ENCODE measurements around the gene DDX53. TPM values are rescaled to one million over a fixed set of nuclear protein-coding genes. Genes with fewer than 3 reads are reported as not detected.

DDX53 gene
- total RNA-seq (2021): not detected in 3 replicates
- Bru-seq, nascent RNA: percentile 17 among the genes with signal in this experiment
- long read RNA-seq, experiment 1: 0 reads
- long read RNA-seq, experiment 2: 0 reads
- long read RNA-seq, experiment 3: 0 reads

DNA sequence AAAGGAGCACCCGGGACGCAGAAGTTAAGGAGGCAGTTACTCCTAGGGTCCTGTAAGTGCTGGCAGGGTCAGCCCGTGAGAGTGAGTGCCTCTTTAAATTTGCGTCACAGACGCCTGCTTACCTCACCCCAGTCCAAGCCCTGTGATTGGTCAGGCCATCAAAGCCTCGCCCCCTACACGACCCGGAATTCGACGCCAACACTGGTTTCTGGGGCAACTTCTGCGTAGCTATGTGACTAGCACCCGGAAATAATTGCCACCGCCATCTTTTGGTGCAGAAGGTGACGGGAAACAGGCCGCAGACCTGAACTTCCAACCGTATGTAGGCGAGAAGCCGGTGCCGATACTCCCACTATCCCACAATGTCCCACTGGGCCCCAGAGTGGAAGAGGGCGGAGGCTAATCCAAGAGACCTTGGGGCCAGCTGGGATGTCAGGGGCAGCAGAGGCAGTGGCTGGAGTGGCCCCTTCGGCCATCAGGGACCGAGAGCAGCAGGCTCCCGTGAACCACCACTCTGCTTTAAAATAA lies at the start of gene DDX53:
TSS of gene DDX53 (plus strand) at position 265 of the 528 bp plus-strand sequence. CDS start at position 363, 98 bp downstream.
- DNase-seq (ENCODE audit: low spot score) (peak; percentile 10), ATAC-seq (peak; percentile 58; the same call in 1 of the 2 replicates)
- CTCF ChIA-PET: no interaction called here
- H3K36me3 Mint-ChIP-seq: no peaks in the 10 kb centered on the region
- TF ChIP-seq, protein P1, sequence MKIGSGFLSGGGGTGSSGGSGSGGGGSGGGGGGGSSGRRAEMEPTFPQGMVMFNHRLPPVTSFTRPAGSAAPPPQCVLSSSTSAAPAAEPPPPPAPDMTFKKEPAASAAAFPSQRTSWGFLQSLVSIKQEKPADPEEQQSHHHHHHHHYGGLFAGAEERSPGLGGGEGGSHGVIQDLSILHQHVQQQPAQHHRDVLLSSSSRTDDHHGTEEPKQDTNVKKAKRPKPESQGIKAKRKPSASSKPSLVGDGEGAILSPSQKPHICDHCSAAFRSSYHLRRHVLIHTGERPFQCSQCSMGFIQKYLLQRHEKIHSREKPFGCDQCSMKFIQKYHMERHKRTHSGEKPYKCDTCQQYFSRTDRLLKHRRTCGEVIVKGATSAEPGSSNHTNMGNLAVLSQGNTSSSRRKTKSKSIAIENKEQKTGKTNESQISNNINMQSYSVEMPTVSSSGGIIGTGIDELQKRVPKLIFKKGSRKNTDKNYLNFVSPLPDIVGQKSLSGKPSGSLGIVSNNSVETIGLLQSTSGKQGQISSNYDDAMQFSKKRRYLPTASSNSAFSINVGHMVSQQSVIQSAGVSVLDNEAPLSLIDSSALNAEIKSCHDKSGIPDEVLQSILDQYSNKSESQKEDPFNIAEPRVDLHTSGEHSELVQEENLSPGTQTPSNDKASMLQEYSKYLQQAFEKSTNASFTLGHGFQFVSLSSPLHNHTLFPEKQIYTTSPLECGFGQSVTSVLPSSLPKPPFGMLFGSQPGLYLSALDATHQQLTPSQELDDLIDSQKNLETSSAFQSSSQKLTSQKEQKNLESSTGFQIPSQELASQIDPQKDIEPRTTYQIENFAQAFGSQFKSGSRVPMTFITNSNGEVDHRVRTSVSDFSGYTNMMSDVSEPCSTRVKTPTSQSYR (CRISPR knock-in tag; IDR thresholded peaks at IDR 0.05): no peak
- TF ChIP-seq, protein P2, sequence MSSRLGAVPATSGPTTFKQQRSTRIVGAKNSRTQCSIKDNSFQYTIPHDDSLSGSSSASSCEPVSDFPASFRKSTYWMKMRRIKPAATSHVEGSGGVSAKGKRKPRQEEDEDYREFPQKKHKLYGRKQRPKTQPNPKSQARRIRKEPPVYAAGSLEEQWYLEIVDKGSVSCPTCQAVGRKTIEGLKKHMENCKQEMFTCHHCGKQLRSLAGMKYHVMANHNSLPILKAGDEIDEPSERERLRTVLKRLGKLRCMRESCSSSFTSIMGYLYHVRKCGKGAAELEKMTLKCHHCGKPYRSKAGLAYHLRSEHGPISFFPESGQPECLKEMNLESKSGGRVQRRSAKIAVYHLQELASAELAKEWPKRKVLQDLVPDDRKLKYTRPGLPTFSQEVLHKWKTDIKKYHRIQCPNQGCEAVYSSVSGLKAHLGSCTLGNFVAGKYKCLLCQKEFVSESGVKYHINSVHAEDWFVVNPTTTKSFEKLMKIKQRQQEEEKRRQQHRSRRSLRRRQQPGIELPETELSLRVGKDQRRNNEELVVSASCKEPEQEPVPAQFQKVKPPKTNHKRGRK (CRISPR knock-in tag; IDR thresholded peaks at IDR 0.05; ENCODE audit: borderline replicate concordance): no peak
- TF ChIP-seq NFYB (CRISPR knock-in tag; conservative IDR thresholded peaks at IDR 0.05; ENCODE audit: low read depth): no peak
- TF ChIP-seq ATF1 (CRISPR knock-in tag; IDR thresholded peaks at IDR 0.05): no peak
- no peak for TF ChIP-seq CREM (CRISPR knock-in tag; IDR thresholded peaks at IDR 0.05)
- TF ChIP-seq, protein P3, sequence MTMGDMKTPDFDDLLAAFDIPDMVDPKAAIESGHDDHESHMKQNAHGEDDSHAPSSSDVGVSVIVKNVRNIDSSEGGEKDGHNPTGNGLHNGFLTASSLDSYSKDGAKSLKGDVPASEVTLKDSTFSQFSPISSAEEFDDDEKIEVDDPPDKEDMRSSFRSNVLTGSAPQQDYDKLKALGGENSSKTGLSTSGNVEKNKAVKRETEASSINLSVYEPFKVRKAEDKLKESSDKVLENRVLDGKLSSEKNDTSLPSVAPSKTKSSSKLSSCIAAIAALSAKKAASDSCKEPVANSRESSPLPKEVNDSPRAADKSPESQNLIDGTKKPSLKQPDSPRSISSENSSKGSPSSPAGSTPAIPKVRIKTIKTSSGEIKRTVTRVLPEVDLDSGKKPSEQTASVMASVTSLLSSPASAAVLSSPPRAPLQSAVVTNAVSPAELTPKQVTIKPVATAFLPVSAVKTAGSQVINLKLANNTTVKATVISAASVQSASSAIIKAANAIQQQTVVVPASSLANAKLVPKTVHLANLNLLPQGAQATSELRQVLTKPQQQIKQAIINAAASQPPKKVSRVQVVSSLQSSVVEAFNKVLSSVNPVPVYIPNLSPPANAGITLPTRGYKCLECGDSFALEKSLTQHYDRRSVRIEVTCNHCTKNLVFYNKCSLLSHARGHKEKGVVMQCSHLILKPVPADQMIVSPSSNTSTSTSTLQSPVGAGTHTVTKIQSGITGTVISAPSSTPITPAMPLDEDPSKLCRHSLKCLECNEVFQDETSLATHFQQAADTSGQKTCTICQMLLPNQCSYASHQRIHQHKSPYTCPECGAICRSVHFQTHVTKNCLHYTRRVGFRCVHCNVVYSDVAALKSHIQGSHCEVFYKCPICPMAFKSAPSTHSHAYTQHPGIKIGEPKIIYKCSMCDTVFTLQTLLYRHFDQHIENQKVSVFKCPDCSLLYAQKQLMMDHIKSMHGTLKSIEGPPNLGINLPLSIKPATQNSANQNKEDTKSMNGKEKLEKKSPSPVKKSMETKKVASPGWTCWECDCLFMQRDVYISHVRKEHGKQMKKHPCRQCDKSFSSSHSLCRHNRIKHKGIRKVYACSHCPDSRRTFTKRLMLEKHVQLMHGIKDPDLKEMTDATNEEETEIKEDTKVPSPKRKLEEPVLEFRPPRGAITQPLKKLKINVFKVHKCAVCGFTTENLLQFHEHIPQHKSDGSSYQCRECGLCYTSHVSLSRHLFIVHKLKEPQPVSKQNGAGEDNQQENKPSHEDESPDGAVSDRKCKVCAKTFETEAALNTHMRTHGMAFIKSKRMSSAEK (CRISPR knock-in tag; IDR thresholded peaks at IDR 0.05; ENCODE audit: borderline replicate concordance): no peak
- no peak for TF ChIP-seq FOXJ3 (CRISPR knock-in tag; IDR thresholded peaks at IDR 0.05; ENCODE audit: borderline replicate concordance)
- no peak for TF ChIP-seq CREB1 (CRISPR knock-in tag; IDR thresholded peaks at IDR 0.05)
- TF ChIP-seq, protein P4, sequence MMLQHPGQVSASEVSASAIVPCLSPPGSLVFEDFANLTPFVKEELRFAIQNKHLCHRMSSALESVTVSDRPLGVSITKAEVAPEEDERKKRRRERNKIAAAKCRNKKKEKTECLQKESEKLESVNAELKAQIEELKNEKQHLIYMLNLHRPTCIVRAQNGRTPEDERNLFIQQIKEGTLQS (CRISPR knock-in tag; conservative IDR thresholded peaks at IDR 0.05): no peak
- TF ChIP-seq, protein P5, sequence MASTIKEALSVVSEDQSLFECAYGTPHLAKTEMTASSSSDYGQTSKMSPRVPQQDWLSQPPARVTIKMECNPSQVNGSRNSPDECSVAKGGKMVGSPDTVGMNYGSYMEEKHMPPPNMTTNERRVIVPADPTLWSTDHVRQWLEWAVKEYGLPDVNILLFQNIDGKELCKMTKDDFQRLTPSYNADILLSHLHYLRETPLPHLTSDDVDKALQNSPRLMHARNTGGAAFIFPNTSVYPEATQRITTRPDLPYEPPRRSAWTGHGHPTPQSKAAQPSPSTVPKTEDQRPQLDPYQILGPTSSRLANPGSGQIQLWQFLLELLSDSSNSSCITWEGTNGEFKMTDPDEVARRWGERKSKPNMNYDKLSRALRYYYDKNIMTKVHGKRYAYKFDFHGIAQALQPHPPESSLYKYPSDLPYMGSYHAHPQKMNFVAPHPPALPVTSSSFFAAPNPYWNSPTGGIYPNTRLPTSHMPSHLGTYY (CRISPR knock-in tag; IDR thresholded peaks at IDR 0.05): no peak
- no peak for TF ChIP-seq ZNF138 (CRISPR knock-in tag; conservative IDR thresholded peaks at IDR 0.05)
- no peak for TF ChIP-seq MXD4 (CRISPR knock-in tag; IDR thresholded peaks at IDR 0.05; ENCODE audit: borderline replicate concordance)
- TF ChIP-seq, protein P6, sequence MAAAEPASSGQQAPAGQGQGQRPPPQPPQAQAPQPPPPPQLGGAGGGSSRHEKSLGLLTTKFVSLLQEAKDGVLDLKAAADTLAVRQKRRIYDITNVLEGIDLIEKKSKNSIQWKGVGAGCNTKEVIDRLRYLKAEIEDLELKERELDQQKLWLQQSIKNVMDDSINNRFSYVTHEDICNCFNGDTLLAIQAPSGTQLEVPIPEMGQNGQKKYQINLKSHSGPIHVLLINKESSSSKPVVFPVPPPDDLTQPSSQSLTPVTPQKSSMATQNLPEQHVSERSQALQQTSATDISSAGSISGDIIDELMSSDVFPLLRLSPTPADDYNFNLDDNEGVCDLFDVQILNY (CRISPR knock-in tag; IDR thresholded peaks at IDR 0.05): no peak
- TF ChIP-seq PRRX2 (CRISPR knock-in tag; IDR thresholded peaks at IDR 0.05): no peak
- no peaks in the 10 kb centered on the region for H3K9me3 Mint-ChIP-seq
- H3K27me3 Mint-ChIP-seq (ENCODE audit: low read depth): no peaks in the 10 kb centered on the region
- H3K4me3 Mint-ChIP-seq: no peak within 1 kb of the TSS
- no peak within 1 kb of the TSS for H3K27ac Mint-ChIP-seq
- H3K4me1 Mint-ChIP-seq: no peaks in the 10 kb centered on the region
- POLR2A ChIA-PET: no interaction called here

Data from WTC11 (cell line).